Measurements from ENCODE around the gene HAVCR1. TPM values are rescaled to one million over a fixed set of nuclear protein-coding genes. Genes with fewer than 3 reads are reported as not detected.
A peak's percentile ranks its signal among the peaks of the same experiment; 100 is the strongest.
"Not testable (repeated sequence)": the region's sequence is repeated elsewhere in the genome, so short reads cannot be mapped to it uniquely, and the experiment has no call there.

HAVCR1 gene
- total RNA-seq, 1 experiment from 2014 or later = 0.36 TPM

DNA sequence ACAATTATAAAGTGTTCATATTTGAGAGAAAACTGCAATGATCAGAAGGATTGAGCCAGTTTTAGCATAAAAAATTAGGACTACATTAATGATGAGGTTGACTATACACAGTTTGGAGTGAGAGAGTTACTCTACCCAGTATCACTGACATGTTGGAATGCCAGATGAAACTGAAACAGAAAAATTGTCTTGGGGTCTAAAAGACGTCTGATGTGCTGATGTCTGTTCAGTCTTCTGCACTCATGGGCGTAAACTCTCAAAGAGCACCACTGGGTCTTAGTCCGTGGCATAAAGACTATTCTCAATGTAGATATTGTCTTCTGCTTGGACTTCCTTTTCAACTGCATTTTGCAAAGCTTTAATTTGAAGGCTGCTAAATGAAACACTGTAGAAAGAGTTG lies 29.5 kb downstream of the HAVCR1 start:
- Histone ChIP-seq H3K4me1 (ENCODE audit: control insufficient read depth, insufficient read depth, low read length) (no peaks in the 10 kb centered on the region), H3K27me3 (ENCODE audit: control insufficient read depth, insufficient read depth, low read length) (no peaks in the 10 kb centered on the region; the same call in 1 of the 2 replicates), H3K9me3 (ENCODE audit: control insufficient read depth, insufficient read depth, low read depth, low read length) (no peaks in the 10 kb centered on the region), H3K27ac (ENCODE audit: low read length) (no peak overlapping the region), H3K4me3 (ENCODE audit: low read depth in 2 of 2, low read length in 2 of 2) (no peak overlapping the region), H3K36me3 (ENCODE audit: control insufficient read depth, insufficient read depth, low read length) (no peaks in the 10 kb centered on the region)
- ChIA-PET POLR2A (no interaction called here), CTCF (interaction anchor here (0.6 kb wide), 1 partner anchor 78 kb away, joined by 3 read pairs; no protein-coding TSS in a partner anchor)
- intact Hi-C loops (cut with micrococcal nuclease; ENCODE audit: unreplicated experiment) = no loop called here
- in situ Hi-C loops (cut with HindIII; ENCODE audit: low pct_unique_long_range_greater_than_20kb, low sequenced_read_pairs) = no loop called here
- no peak for DNase-seq (ENCODE audit: low read depth, low spot score)
- no TSS peak for BruUV-seq (replicated peaks)
- TF ChIP-seq SIN3A (IDR thresholded peaks at IDR 0.05; ENCODE audit: borderline replicate concordance, insufficient read depth, low read depth, low read length) = no peak
- TF ChIP-seq, protein P1, sequence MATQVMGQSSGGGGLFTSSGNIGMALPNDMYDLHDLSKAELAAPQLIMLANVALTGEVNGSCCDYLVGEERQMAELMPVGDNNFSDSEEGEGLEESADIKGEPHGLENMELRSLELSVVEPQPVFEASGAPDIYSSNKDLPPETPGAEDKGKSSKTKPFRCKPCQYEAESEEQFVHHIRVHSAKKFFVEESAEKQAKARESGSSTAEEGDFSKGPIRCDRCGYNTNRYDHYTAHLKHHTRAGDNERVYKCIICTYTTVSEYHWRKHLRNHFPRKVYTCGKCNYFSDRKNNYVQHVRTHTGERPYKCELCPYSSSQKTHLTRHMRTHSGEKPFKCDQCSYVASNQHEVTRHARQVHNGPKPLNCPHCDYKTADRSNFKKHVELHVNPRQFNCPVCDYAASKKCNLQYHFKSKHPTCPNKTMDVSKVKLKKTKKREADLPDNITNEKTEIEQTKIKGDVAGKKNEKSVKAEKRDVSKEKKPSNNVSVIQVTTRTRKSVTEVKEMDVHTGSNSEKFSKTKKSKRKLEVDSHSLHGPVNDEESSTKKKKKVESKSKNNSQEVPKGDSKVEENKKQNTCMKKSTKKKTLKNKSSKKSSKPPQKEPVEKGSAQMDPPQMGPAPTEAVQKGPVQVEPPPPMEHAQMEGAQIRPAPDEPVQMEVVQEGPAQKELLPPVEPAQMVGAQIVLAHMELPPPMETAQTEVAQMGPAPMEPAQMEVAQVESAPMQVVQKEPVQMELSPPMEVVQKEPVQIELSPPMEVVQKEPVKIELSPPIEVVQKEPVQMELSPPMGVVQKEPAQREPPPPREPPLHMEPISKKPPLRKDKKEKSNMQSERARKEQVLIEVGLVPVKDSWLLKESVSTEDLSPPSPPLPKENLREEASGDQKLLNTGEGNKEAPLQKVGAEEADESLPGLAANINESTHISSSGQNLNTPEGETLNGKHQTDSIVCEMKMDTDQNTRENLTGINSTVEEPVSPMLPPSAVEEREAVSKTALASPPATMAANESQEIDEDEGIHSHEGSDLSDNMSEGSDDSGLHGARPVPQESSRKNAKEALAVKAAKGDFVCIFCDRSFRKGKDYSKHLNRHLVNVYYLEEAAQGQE (IDR thresholded peaks at IDR 0.05; ENCODE audit: insufficient read depth in 1 of 2, low read depth in 2 of 2, low read length in 1 of 2) = no peak
- no peak for TF ChIP-seq TCF7L2 (IDR thresholded peaks at IDR 0.05; ENCODE audit: low read depth, low read length)
- TF ChIP-seq, protein P2, sequence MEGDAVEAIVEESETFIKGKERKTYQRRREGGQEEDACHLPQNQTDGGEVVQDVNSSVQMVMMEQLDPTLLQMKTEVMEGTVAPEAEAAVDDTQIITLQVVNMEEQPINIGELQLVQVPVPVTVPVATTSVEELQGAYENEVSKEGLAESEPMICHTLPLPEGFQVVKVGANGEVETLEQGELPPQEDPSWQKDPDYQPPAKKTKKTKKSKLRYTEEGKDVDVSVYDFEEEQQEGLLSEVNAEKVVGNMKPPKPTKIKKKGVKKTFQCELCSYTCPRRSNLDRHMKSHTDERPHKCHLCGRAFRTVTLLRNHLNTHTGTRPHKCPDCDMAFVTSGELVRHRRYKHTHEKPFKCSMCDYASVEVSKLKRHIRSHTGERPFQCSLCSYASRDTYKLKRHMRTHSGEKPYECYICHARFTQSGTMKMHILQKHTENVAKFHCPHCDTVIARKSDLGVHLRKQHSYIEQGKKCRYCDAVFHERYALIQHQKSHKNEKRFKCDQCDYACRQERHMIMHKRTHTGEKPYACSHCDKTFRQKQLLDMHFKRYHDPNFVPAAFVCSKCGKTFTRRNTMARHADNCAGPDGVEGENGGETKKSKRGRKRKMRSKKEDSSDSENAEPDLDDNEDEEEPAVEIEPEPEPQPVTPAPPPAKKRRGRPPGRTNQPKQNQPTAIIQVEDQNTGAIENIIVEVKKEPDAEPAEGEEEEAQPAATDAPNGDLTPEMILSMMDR (IDR thresholded peaks at IDR 0.05) = no peak
- no peak for TF ChIP-seq POLR2AphosphoS5 (IDR thresholded peaks at IDR 0.05; ENCODE audit: low read depth, low read length)
- no peak for ATAC-seq

- H3K4me3 ChIP-seq (ENCODE audit: low read depth in 2 of 2, low read length in 2 of 2); in situ Hi-C loops (cut with HindIII; ENCODE audit: low pct_unique_long_range_greater_than_20kb, low sequenced_read_pairs); CTCF ChIA-PET; BruUV-seq (replicated peaks); DNase-seq (ENCODE audit: low read depth, low spot score); ATAC-seq; H3K9me3 ChIP-seq (ENCODE audit: control insufficient read depth, insufficient read depth, low read depth, low read length); intact Hi-C loops (cut with micrococcal nuclease; ENCODE audit: unreplicated experiment); POLR2A ChIA-PET; H3K27me3 ChIP-seq (ENCODE audit: control insufficient read depth, insufficient read depth, low read length); H3K27ac ChIP-seq (ENCODE audit: low read length); H3K4me1 ChIP-seq (ENCODE audit: control insufficient read depth, insufficient read depth, low read length); H3K36me3 ChIP-seq (ENCODE audit: control insufficient read depth, insufficient read depth, low read length): not testable (repeated sequence)
These were observed 31.3 kb downstream of the HAVCR1 start for GRCh38 chr5:157027663-157028062.

DNA sequence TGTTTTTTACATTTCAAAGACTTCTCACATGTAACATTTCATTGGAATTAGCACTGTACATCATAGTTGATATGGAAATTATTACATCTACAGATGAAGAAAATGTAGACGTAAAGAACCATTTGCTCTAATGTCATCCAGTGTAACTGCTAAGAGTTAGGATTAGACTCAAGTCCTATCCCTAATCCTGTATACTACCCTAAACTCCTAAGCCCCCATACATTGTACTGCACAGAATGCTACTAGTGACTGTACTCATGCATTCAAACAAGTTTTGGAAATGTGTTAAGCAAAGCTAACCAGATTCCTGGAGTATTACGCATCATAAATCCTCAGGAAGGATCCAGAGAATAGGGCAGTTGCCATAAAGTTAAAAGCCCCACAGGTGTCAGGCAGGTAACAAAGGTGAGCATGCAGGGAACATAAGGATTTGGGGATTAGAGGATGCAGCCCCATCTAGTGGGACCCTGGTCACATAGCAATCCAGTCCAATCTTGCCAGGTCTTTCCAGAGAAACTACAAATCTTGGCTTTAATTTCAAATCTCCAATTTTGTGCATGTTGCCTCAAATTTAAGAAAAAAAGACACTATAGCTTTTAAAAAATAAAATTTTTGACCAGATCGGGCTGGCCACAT lies 32.0 kb downstream of the HAVCR1 start:
- Histone ChIP-seq H3K27me3 (ENCODE audit: control insufficient read depth, insufficient read depth, low read length) (no peaks in the 10 kb centered on the region; the same call in 1 of the 2 replicates), H3K4me1 (ENCODE audit: control insufficient read depth, insufficient read depth, low read length) (no peaks in the 10 kb centered on the region), H3K27ac (ENCODE audit: low read length) (no peak overlapping the region), H3K36me3 (ENCODE audit: control insufficient read depth, insufficient read depth, low read length) (no peaks in the 10 kb centered on the region), H3K4me3 (ENCODE audit: low read depth in 2 of 2, low read length in 2 of 2) (no peak overlapping the region), H3K9me3 (ENCODE audit: control insufficient read depth, insufficient read depth, low read depth, low read length) (no peaks in the 10 kb centered on the region)
- DNase-seq (ENCODE audit: low read depth, low spot score) = peak; percentile 17
- intact Hi-C loops (cut with micrococcal nuclease; ENCODE audit: unreplicated experiment) (no loop called here), in situ Hi-C loops (cut with HindIII; ENCODE audit: low pct_unique_long_range_greater_than_20kb, low sequenced_read_pairs) (no loop called here)
- ChIA-PET POLR2A (no interaction called here), CTCF (no interaction called here)
- BruUV-seq (replicated peaks) = no TSS peak
- ATAC-seq = no peak
- TF ChIP-seq, protein P2 (IDR thresholded peaks at IDR 0.05) = peak; percentile 74
- no peak for TF ChIP-seq TCF7L2 (IDR thresholded peaks at IDR 0.05; ENCODE audit: low read depth, low read length)
